Kidney (tissue), 14 donors: Measurements from ENCODE around the gene NKAIN2. TPM values are rescaled to one million over a fixed set of nuclear protein-coding genes. Genes with fewer than 3 reads are reported as not detected.
"Not testable (repeated sequence)": the region's sequence is repeated elsewhere in the genome, so short reads cannot be mapped to it uniquely, and the experiment has no call there.

Experiments used
- DNase-seq, 5 donors: peaks; one replicate each; pipeline ENCODE4 v3.0.0-alpha.2; 2013 to 2020
- FAIRE-seq: peaks from 2 replicates; lab custom pipeline; 2012; peaks lifted over from hg19 to GRCh38; lab: Jason Lieb, UNC
- H3K27ac ChIP-seq, 2 donors: one replicate each; pipeline ENCODE4 v1.7.0; 2013; ENCODE audit warnings: low read depth in 2 of 2, low read length in 2 of 2, inconsistent platforms in 1 of 2
- H3K27me3 ChIP-seq: one replicate; pipeline ENCODE4 v1.7.1; 2013; ENCODE audit warnings: low read length, inconsistent platforms; ENCODE audit not compliant: control insufficient read depth, insufficient read depth
- H3K36me3 ChIP-seq, 3 donors: one replicate each; pipeline versions ENCODE4 v1.7.0 to v1.7.1; 2013; ENCODE audit warnings: low read length in 3 of 3, control low read depth in 1 of 3, inconsistent platforms in 1 of 3; ENCODE audit not compliant: insufficient read depth in 3 of 3, control insufficient read depth in 2 of 3
- H3K4me1 ChIP-seq, 3 donors: one replicate each; pipeline versions ENCODE4 v1.7.0 to v1.7.1; 2013; ENCODE audit warnings: low read length in 3 of 3, inconsistent platforms in 1 of 3, low read depth in 1 of 3; ENCODE audit not compliant: control insufficient read depth in 2 of 3, insufficient read depth in 2 of 3
- H3K4me3 ChIP-seq, 3 donors: one replicate each; pipeline versions ENCODE4 v1.7.0 to v1.8.1; 2013; ENCODE audit warnings: low read length in 3 of 3, control low read depth in 1 of 3, inconsistent platforms in 1 of 3
- H3K9ac ChIP-seq, 3 donors: one replicate each; pipeline versions ENCODE4 v1.7.0 to v1.7.1; 2013; ENCODE audit warnings: low read length in 3 of 3, control low read depth in 1 of 3, inconsistent platforms in 1 of 3
- H3K9me3 ChIP-seq, 3 donors: one replicate each; pipeline versions ENCODE4 v1.7.0 to v1.7.1; 2013; ENCODE audit warnings: low read length in 3 of 3, control low read depth in 1 of 3, inconsistent platforms in 1 of 3; ENCODE audit not compliant: control insufficient read depth in 2 of 3, insufficient read depth in 1 of 3
- CTCF ChIP-seq: IDR thresholded peaks from 3 replicates; pipeline ENCODE4 v1.5.1; 2012; ENCODE audit warnings: mild to moderate bottlenecking, moderate library complexity, borderline replicate concordance; ENCODE audit not compliant: insufficient read depth; ENCODE audit errors: extremely low read depth
- intact Hi-C: fragments of 100-400 bp; cut with DNase I; formaldehyde crosslinking; loops from one replicate; pipeline ENCODE4 v1.11.1; 2022
- polyA plus RNA-seq: library from polyadenylated mRNA; stranded (reverse); fragments of 350-450 nt; fragmentation: Illumina TruSeq; extraction: RNeasy Lipid Tissue Mini Kit (QIAGEN cat#74804); gene quantifications from one replicate; pipeline ENCODE4 v1.2.3, GENCODE V29; 2014; ENCODE audit warnings: low read depth, low replicate concordance; ENCODE audit not compliant: insufficient read depth
- total RNA-seq: library from RNA; stranded (reverse); fragmentation: NEBNext Ultra II Directional; extraction: Animal tissue kit (Norgen Biotek cat#: 25700); gene quantifications from one replicate; pipeline ENCODE4 v1.2.1, GENCODE V29; 2021
- donor health status: control.
- donor health status: control.
- donor health status: control.
- donor health status: control.
- donor health status: control.
- donor health status: DM: yes; HTN: yes; CAD: no.
- donor health status: Normal renal cell carcinoma (clear cell type).

NKAIN2 gene
- total and polyA plus RNA-seq, 2 donors from 2014 or later = 0.39 to 1.8 TPM

DNA sequence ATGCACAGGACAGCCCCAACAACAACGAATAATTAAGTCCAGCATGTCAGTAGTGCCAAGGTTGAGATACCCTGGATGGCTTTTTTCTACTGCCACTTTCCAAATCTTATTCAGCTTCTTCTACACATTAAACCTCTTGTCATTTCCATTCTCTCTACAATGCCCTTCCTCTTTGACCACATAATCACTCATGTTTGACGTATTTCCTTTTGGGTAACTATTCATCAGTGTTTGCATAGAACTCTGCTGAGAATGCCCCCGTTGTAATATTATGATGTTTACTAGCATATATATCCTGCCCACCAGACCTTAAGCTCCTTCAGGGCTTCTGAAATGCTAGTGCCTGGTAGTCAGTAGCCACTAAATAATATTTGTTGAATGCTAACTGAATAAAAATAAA lies 643.3 kb downstream of the NKAIN2 start:
- H3K27me3 ChIP-seq = no peaks in the 10 kb centered on the region
- H3K27ac ChIP-seq = no peak overlapping the region
- no peak for DNase-seq
- no peaks in the 10 kb centered on the region for H3K36me3 ChIP-seq
- intact Hi-C loops = no loop called here
- H3K9ac ChIP-seq = no peak overlapping the region
- no peak for TF ChIP-seq CTCF
- no peak for FAIRE-seq
- H3K4me3 ChIP-seq = no peak overlapping the region
- H3K9me3 ChIP-seq = no peaks in the 10 kb centered on the region
- no peaks in the 10 kb centered on the region for H3K4me1 ChIP-seq

- Histone ChIP-seq H3K9ac (no peak overlapping the region), H3K27ac (no peak overlapping the region), H3K9me3 (no peaks in the 10 kb centered on the region), H3K36me3 (no peaks in the 10 kb centered on the region), H3K4me3 (no peak overlapping the region), H3K4me1 (no peaks in the 10 kb centered on the region), H3K27me3 (no peaks in the 10 kb centered on the region)
- FAIRE-seq = no peak
- TF ChIP-seq CTCF = no peak
- no peak for DNase-seq
- intact Hi-C loops = no loop called here
Observed at GRCh38 chr6:124459268-124459667, 655.6 kb downstream of the NKAIN2 start.

GRCh38 chr6:124462750-124463149 lies 659.1 kb downstream of the NKAIN2 start:
- Histone ChIP-seq H3K36me3 (no peaks in the 10 kb centered on the region), H3K27ac (no peak overlapping the region), H3K4me3 (no peak overlapping the region), H3K9ac (no peak overlapping the region), H3K4me1 (no peaks in the 10 kb centered on the region), H3K9me3 (no peaks in the 10 kb centered on the region), H3K27me3 (no peaks in the 10 kb centered on the region)
- DNase-seq (no peak), FAIRE-seq (no peak)
- TF ChIP-seq CTCF = no peak
- intact Hi-C loops = no loop called here

GRCh38 chr6:124463271-124463670 lies 659.6 kb downstream of the NKAIN2 start:
- no peaks in the 10 kb centered on the region for H3K27me3 ChIP-seq
- no peak overlapping the region for H3K4me3 ChIP-seq
- H3K27ac ChIP-seq = no peak overlapping the region
- H3K9me3 ChIP-seq = no peaks in the 10 kb centered on the region
- H3K4me1 ChIP-seq = no peaks in the 10 kb centered on the region
- no peak for DNase-seq
- no peaks in the 10 kb centered on the region for H3K36me3 ChIP-seq
- intact Hi-C loops = no loop called here
- no peak overlapping the region for H3K9ac ChIP-seq
- no peak for TF ChIP-seq CTCF
- FAIRE-seq = no peak

- intact Hi-C loops, FAIRE-seq, H3K4me3 ChIP-seq: not testable (repeated sequence)
Observed at GRCh38 chr6:124464600-124464999, 660.9 kb downstream of the NKAIN2 start.

More at GRCh38 chr6:124464600-124464999, 660.9 kb downstream of the NKAIN2 start:
- H3K9ac ChIP-seq, H3K4me1 ChIP-seq, H3K27ac ChIP-seq, H3K9me3 ChIP-seq, H3K36me3 ChIP-seq, H3K27me3 ChIP-seq, DNase-seq: not testable (repeated sequence)
